ENCODE data around the gene VHLL.
A peak's percentile ranks its signal among the peaks of the same experiment; 100 is the strongest.

VHLL gene

DNA sequence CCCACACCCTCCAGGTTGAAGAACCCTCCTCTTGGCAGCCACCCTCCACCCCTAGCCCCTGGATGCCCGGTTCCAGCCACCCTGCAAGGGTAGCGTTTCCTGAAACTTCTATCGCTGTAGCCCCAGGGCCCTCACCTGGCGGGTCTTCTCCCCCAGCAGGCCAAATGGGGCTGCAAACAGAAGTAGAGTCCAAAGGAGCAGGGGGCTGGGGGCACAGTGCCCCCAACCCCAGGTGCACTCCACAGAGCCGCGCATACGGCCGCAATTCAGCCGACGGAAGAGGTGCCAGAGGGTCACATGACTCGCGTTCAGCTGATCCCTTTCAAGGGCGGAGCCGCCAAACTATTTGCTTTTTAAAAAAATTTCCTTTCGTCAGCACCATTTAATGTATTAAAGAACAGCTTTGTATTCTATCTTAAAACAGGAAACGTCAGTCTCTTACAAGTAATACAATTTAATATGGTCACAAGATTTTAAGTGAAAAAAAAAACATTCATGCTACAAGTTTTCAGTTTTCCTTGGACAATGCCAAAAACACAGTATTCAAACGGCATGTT, 3.6 kb downstream of the VHLL start, which contains the start of gene GLMP:
Gene GLMP (minus strand): TSS at position 289 of the 557 bp plus-strand sequence. CDS start 34 bp downstream, at position 255.
- TF ChIP-seq CREB1 (IDR thresholded peaks at IDR 0.05; ENCODE audit: low read depth), result no peak
- 0 out of 2 replicates have a peak, but pooled peaks have one; percentile 18 for TF ChIP-seq TEAD4 (IDR thresholded peaks at IDR 0.05)
- TF ChIP-seq NFIC (IDR thresholded peaks at IDR 0.05), result peak; percentile 38
- no peak for TF ChIP-seq EP300 (IDR thresholded peaks at IDR 0.05; ENCODE audit: borderline replicate concordance)
- no peak for TF ChIP-seq EGR1 (IDR thresholded peaks at IDR 0.05)
- no peak for TF ChIP-seq TCF12 (IDR thresholded peaks at IDR 0.05; ENCODE audit: low read depth)
- no peak for TF ChIP-seq FOXM1 (IDR thresholded peaks at IDR 0.05; ENCODE audit: borderline replicate concordance, low read depth)
- no peak for TF ChIP-seq CEBPB (IDR thresholded peaks at IDR 0.05)
- peak; percentile 32; the same call in 1 of the 2 replicates for TF ChIP-seq ZBTB7A (IDR thresholded peaks at IDR 0.05; ENCODE audit: low read depth)
- no peak for TF ChIP-seq TAF1 (IDR thresholded peaks at IDR 0.05; ENCODE audit: low read depth)
- TF ChIP-seq, protein P1, sequence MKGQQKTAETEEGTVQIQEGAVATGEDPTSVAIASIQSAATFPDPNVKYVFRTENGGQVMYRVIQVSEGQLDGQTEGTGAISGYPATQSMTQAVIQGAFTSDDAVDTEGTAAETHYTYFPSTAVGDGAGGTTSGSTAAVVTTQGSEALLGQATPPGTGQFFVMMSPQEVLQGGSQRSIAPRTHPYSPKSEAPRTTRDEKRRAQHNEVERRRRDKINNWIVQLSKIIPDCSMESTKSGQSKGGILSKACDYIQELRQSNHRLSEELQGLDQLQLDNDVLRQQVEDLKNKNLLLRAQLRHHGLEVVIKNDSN (IDR thresholded peaks at IDR 0.05), result peak; percentile 98
- no peak for TF ChIP-seq YY1 (IDR thresholded peaks at IDR 0.05; ENCODE audit: low read depth)

DNA sequence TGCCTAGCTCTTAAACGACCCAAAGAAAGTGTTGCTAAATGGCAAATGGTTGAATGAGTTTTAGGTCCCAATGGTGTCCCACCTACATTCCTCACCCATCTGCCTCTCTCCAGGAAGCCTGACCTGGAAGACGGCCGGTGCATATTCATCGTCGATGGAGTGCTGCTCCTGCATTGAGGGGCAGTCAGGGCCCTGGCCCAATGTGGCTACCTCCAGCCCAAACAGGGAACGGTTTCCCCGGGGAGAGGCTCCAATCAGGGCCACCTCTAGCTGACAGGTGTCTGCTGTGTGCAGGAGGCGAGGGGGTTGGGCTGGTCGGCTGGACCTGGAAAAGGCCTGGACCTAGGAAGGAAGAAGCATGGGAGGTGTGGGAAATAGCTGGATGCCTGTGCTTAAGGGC, 5.2 kb downstream of the VHLL start:
- TF ChIP-seq NFIC (IDR thresholded peaks at IDR 0.05) (no peak), YY1 (IDR thresholded peaks at IDR 0.05; ENCODE audit: low read depth) (no peak), CREB1 (IDR thresholded peaks at IDR 0.05; ENCODE audit: low read depth) (no peak), CEBPB (IDR thresholded peaks at IDR 0.05) (no peak), EGR1 (IDR thresholded peaks at IDR 0.05) (no peak), TAF1 (IDR thresholded peaks at IDR 0.05; ENCODE audit: low read depth) (no peak), ZBTB7A (IDR thresholded peaks at IDR 0.05; ENCODE audit: low read depth) (no peak), TEAD4 (IDR thresholded peaks at IDR 0.05) (no peak), FOXM1 (IDR thresholded peaks at IDR 0.05; ENCODE audit: borderline replicate concordance, low read depth) (no peak), EP300 (IDR thresholded peaks at IDR 0.05; ENCODE audit: borderline replicate concordance) (no peak), TCF12 (IDR thresholded peaks at IDR 0.05; ENCODE audit: low read depth) (no peak), RAD21 (IDR thresholded peaks at IDR 0.05; ENCODE audit: low read depth) (no peak)
- TF ChIP-seq, protein P2, sequence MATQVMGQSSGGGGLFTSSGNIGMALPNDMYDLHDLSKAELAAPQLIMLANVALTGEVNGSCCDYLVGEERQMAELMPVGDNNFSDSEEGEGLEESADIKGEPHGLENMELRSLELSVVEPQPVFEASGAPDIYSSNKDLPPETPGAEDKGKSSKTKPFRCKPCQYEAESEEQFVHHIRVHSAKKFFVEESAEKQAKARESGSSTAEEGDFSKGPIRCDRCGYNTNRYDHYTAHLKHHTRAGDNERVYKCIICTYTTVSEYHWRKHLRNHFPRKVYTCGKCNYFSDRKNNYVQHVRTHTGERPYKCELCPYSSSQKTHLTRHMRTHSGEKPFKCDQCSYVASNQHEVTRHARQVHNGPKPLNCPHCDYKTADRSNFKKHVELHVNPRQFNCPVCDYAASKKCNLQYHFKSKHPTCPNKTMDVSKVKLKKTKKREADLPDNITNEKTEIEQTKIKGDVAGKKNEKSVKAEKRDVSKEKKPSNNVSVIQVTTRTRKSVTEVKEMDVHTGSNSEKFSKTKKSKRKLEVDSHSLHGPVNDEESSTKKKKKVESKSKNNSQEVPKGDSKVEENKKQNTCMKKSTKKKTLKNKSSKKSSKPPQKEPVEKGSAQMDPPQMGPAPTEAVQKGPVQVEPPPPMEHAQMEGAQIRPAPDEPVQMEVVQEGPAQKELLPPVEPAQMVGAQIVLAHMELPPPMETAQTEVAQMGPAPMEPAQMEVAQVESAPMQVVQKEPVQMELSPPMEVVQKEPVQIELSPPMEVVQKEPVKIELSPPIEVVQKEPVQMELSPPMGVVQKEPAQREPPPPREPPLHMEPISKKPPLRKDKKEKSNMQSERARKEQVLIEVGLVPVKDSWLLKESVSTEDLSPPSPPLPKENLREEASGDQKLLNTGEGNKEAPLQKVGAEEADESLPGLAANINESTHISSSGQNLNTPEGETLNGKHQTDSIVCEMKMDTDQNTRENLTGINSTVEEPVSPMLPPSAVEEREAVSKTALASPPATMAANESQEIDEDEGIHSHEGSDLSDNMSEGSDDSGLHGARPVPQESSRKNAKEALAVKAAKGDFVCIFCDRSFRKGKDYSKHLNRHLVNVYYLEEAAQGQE (IDR thresholded peaks at IDR 0.05; ENCODE audit: low read depth), result no peak
- TF ChIP-seq, protein P3, sequence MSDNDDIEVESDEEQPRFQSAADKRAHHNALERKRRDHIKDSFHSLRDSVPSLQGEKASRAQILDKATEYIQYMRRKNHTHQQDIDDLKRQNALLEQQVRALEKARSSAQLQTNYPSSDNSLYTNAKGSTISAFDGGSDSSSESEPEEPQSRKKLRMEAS (IDR thresholded peaks at IDR 0.05), result no peak
- TF ChIP-seq, protein P1 (IDR thresholded peaks at IDR 0.05), result no peak

DNA sequence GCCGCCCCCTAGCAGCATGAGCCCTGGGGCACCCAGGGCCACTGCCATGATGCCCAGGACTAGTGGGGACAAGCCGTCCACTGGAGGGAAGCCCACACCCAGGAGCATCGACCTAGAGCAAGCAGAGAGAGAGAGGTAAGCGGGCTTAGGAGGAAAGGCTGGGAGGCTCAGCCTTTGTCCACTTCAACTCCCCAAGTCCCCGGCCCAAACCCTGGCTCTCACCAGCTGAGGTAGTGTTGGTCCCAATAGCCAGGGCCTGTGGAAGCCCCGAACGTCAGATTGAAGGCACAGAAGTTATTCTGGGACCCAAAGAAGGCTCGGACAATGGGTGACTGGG, 6.0 kb downstream of the VHLL start:
- TF ChIP-seq, protein P1 (IDR thresholded peaks at IDR 0.05), result no peak
- TF ChIP-seq, protein P2 (IDR thresholded peaks at IDR 0.05; ENCODE audit: low read depth), result no peak
- no peak for TF ChIP-seq ZBTB7A (IDR thresholded peaks at IDR 0.05; ENCODE audit: low read depth)
- TF ChIP-seq YY1 (IDR thresholded peaks at IDR 0.05; ENCODE audit: low read depth), result no peak
- TF ChIP-seq TCF12 (IDR thresholded peaks at IDR 0.05; ENCODE audit: low read depth), result no peak
- TF ChIP-seq NFIC (IDR thresholded peaks at IDR 0.05), result no peak
- TF ChIP-seq TAF1 (IDR thresholded peaks at IDR 0.05; ENCODE audit: low read depth), result no peak
- TF ChIP-seq, protein P3 (IDR thresholded peaks at IDR 0.05), result no peak
- TF ChIP-seq RAD21 (IDR thresholded peaks at IDR 0.05; ENCODE audit: low read depth), result no peak
- TF ChIP-seq EP300 (IDR thresholded peaks at IDR 0.05; ENCODE audit: borderline replicate concordance), result no peak
- TF ChIP-seq CREB1 (IDR thresholded peaks at IDR 0.05; ENCODE audit: low read depth), result no peak
- no peak for TF ChIP-seq EGR1 (IDR thresholded peaks at IDR 0.05)
- no peak for TF ChIP-seq TEAD4 (IDR thresholded peaks at IDR 0.05)
- no peak for TF ChIP-seq FOXM1 (IDR thresholded peaks at IDR 0.05; ENCODE audit: borderline replicate concordance, low read depth)
- no peak for TF ChIP-seq CEBPB (IDR thresholded peaks at IDR 0.05)

DNA sequence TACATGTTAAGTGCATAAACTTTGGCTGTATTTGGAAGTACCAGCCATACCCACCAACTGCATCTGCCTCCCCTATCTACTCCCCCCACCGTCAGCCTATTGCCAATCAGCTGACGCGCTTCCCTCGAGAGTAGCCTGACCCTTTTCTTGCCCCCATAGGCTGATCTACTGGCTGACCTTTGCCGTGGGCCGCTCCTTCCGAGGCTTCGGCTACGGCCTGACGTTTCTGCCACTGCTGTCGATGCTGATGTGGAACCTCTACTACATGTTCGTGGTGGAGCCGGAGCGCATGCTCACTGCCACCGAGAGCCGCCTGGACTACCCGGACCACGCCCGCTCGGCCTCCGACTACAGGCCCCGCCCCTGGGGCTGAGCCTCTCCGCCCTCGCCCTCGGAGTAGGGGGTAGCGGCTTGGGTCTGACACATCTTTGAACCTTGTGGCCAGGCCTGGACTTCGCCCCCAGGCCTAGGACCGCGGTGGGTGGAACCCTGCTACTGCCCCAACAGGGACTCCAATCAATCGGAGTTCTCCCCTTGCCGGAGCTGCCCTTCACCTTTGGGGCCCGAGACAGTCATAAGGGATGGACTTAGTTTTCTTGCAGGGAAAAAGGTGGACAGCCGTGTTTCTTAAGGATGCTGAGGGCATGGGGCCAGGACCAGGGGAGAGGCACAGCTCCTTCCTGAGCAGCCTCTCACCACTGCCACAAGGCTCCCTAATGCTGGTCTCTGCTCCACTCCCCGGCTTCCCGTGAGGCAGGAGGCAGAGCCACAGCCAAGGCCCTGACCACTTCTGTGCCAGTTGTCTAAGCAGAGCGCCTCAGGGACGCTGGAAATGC, 7.7 kb downstream of the VHLL start:
- TF ChIP-seq CREB1 (IDR thresholded peaks at IDR 0.05; ENCODE audit: low read depth) (no peak), EGR1 (IDR thresholded peaks at IDR 0.05) (no peak), TCF12 (IDR thresholded peaks at IDR 0.05; ENCODE audit: low read depth) (no peak), ZBTB7A (IDR thresholded peaks at IDR 0.05; ENCODE audit: low read depth) (no peak), YY1 (IDR thresholded peaks at IDR 0.05; ENCODE audit: low read depth) (no peak), CEBPB (IDR thresholded peaks at IDR 0.05) (no peak), EP300 (IDR thresholded peaks at IDR 0.05; ENCODE audit: borderline replicate concordance) (no peak), TEAD4 (IDR thresholded peaks at IDR 0.05) (no peak)
- TF ChIP-seq, protein P2 (IDR thresholded peaks at IDR 0.05; ENCODE audit: low read depth), result no peak
- TF ChIP-seq, protein P3 (IDR thresholded peaks at IDR 0.05), result no peak

Measured in Ishikawa (cell line).